Lower leg skin (tissue), 3 donors: ENCODE data around the gene PISD.

Source experiments
- CTCF ChIP-seq, 3 donors: fragments of 450-650 bp; IDR thresholded peaks; one replicate each; pipeline ENCODE4 v1.5.1; 2016; ENCODE audit warnings: antibody characterized with exemption in 3 of 3, mild to moderate bottlenecking in 3 of 3, moderate library complexity in 2 of 3
- POLR2A ChIP-seq, 2 donors: fragments of 450-650 bp; IDR thresholded peaks; one replicate each; pipeline ENCODE4 v1.6.1; 2016 to 2017; ENCODE audit warnings: antibody characterized with exemption in 2 of 2, mild to moderate bottlenecking in 1 of 2, moderate library complexity in 1 of 2

GRCh38 chr22:31659246-31659645 lies 2.8 kb downstream of the PISD start:
- no peak for TF ChIP-seq CTCF (IDR thresholded peaks at IDR 0.05)
- no peak for TF ChIP-seq POLR2A (IDR thresholded peaks at IDR 0.05)
